GM18526 (cell line): ENCODE data around the gene PRPS1.
A peak's percentile ranks its signal among the peaks of the same experiment; 100 is the strongest.

Experiments used
- POLR2A ChIP-seq: IDR thresholded peaks from 3 replicates; pipeline ENCODE4 v1.6.1; 2011; ENCODE audit not compliant: insufficient read length; ENCODE audit errors: extremely low read depth

The PRPS1 gene

GRCh38 chrX:107627838-107628661, at the start of gene PRPS1:
Gene PRPS1, plus strand, starts transcription at chrX:107628510. Its CDS starts 119 bp downstream, at chrX:107628629.
- peak; percentile 65 for TF ChIP-seq POLR2A

- TF ChIP-seq POLR2A, result no peak
Measured at GRCh38 chrX:107579956-107580355, 48.4 kb upstream of the PRPS1 start.

- no peak for TF ChIP-seq POLR2A
Measured at GRCh38 chrX:107581923-107582322, 46.4 kb upstream of the PRPS1 start.

GRCh38 chrX:107589243-107589642, 39.1 kb upstream of the PRPS1 start:
- no peak for TF ChIP-seq POLR2A

GRCh38 chrX:107596651-107597050, 31.7 kb upstream of the PRPS1 start:
- TF ChIP-seq POLR2A, result no peak

- TF ChIP-seq POLR2A, result no peak
Measured at GRCh38 chrX:107597264-107597663, 31.0 kb upstream of the PRPS1 start.

GRCh38 chrX:107597791-107598190, 30.5 kb upstream of the PRPS1 start:
- no peak for TF ChIP-seq POLR2A

- TF ChIP-seq POLR2A, result no peak
Measured at GRCh38 chrX:107599450-107599861, 28.9 kb upstream of the PRPS1 start.

- TF ChIP-seq POLR2A, result no peak
Measured at GRCh38 chrX:107600366-107600765, 27.9 kb upstream of the PRPS1 start.

- TF ChIP-seq POLR2A, result no peak
Measured at GRCh38 chrX:107601326-107601725, 27.0 kb upstream of the PRPS1 start.

- no peak for TF ChIP-seq POLR2A
Measured at GRCh38 chrX:107601759-107602158, 26.6 kb upstream of the PRPS1 start.

- no peak for TF ChIP-seq POLR2A
Measured at GRCh38 chrX:107602694-107603239, 25.5 kb upstream of the PRPS1 start.

- no peak for TF ChIP-seq POLR2A
Measured at GRCh38 chrX:107603429-107604159, 24.7 kb upstream of the PRPS1 start.

GRCh38 chrX:107610667-107611066, 17.6 kb upstream of the PRPS1 start:
- no peak for TF ChIP-seq POLR2A

GRCh38 chrX:107619885-107620322, 8.4 kb upstream of the PRPS1 start:
- TF ChIP-seq POLR2A, result no peak

- TF ChIP-seq POLR2A, result no peak
Measured at GRCh38 chrX:107624893-107625292, 3.4 kb upstream of the PRPS1 start.
